SK-MEL-5 (cell line): ENCODE measurements around the gene MAP2K5. TPM values are rescaled to one million over a fixed set of nuclear protein-coding genes. Genes with fewer than 3 reads are reported as not detected.

Experiments
- DNase-seq: peaks from one replicate; pipeline ENCODE4 v3.0.0-alpha.2; 2016; ENCODE audit warnings: low read depth, low spot score
- in situ Hi-C: cut with HindIII; loops from 2 replicates; pipeline ENCODE4 v1.10.0; 2016; ENCODE audit warnings: low sequenced_read_pairs, high pct_unique_total_duplicates, low pct_unique_long_range_greater_than_20kb
- total RNA-seq: library from RNA; depleted of rRNA; stranded (reverse); fragments of >200 nt; shearing (Covaris generic); gene quantifications from 2 replicates; pipeline ENCODE4 v1.2.3, GENCODE V29; 2014

MAP2K5 gene
- total RNA-seq, 1 experiment from 2014 or later, result 8.3 TPM

DNA sequence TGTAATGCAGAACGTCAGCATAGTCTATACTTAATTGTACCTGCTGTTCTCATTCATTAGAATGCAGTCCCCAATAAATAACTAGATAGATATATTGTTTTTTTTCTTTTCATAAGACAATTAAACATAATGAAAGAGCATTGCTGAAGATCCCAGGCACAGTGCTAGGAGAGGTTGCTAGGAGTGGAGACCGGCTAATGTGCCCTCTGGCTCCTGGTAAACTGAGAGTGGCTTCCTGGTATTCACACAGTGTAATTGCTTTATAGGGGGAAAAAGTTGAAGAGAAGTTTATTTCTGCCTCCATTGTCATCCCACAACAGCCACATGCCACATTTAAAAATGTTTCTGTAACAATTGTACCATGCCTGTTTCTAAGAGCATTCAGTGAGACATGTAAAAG is 135.6 kb downstream of the MAP2K5 start:
- in situ Hi-C loops, result no loop called here

DNA sequence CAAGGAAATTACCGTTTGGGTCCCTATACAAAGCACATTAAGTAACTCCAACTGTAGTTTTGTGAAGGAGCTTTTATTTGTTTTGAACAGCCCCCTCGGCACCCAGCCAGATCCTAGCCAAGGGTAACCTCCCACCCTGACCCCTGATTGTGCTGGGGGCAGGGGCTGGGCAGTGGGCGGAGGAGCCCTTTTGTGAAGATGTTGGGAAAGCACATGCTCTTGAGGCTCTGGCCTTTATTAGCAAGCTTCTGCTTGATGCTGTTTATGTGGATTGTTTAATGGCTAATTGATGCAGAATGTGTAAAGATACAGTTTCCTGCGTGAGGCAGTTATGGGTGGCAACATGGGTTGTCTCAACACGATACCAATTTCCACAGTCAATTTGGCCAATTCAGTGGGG is 136.5 kb downstream of the MAP2K5 start:
- in situ Hi-C loops, result no loop called here
- DNase-seq, result no peak

More for the DNA sequence above, 135.6 kb downstream of the MAP2K5 start:
- no peak for DNase-seq

DNA sequence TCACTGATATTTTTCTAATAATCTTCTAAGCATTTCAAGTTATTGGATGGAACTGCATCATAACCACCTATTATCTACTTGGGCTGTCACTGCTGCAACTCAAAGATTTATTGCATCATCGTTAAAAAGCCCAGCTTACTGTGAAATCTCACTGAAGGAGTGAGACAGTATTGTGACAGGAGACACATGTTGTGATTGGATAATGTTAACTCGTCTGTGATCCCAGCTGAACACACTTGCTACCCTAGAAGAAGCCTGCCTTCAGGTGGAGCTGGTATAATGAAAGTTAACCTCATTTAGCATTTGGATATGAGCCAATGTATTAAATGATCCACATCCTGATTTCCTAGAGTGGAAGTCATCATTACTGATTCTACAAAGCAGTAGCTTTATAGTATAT is 138.1 kb downstream of the MAP2K5 start:
- DNase-seq, result no peak
- in situ Hi-C loops, result no loop called here

DNA sequence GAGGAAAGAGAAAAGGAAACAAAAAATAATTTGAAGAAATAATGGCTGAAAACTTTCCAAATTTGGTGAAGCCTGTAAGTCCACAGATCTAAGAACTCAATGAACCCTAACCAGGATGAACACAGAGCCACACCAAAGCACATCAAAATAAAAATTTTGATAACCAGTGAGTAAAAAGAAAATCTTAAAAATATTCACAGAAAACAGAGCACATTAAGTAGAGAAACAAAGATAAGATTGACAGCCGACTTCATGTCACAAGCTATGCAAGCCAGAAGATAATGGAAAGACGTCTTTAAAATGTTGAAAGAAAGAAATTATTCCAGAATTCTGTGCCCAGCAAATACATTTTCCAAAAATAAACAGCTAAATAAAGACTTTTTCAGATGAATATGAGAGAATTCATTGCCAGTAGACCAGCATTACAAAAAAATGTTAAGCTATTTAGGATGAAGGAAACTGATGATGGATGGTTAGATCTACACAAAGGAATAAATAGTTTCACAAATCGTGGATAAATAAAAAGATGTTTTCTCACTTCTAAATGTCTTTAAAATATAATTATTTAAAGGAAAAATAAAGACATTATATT is 142.6 kb downstream of the MAP2K5 start:
- in situ Hi-C loops, result no loop called here
- peak; percentile 55 for DNase-seq

DNA sequence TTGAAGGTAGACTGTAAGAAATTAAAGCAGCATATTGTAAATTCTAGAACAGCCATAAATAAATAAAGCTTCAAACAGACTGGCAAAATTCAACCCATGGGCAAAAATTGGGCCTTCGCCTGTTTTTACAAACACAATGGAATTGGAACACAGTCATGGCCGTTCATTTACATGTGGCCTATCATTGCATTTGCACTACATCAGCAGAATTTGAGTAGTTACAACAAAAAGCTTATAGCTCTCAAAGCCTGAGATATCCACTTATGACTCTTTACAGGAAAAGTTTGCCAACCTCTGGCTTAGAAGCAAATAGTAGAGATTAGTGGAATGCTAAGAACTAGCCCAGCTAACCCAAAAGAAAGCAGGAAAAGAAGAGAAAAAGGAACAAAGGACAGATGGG is 143.2 kb downstream of the MAP2K5 start:
- no peak for DNase-seq
- in situ Hi-C loops, result no loop called here

DNA sequence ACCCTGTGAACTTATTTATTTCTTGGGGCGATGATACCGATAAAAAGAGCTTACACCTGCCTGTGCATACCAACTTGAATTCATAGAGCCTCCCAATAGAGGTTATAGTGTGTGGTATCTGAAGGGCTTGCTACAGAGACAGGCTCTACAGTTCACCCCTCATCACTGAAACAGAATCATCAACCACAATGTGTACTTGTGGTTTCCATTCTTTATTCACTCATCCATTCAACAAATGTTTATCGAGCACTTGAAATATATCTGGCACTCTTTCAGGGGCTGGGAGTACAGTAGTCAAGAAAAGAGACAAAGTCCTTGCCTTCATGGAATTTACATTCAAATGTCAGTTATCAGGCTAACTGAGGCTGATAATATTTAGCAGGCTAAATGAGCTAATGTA is 148.4 kb downstream of the MAP2K5 start:
- DNase-seq, result peak; percentile 47
- in situ Hi-C loops, result no loop called here

DNA sequence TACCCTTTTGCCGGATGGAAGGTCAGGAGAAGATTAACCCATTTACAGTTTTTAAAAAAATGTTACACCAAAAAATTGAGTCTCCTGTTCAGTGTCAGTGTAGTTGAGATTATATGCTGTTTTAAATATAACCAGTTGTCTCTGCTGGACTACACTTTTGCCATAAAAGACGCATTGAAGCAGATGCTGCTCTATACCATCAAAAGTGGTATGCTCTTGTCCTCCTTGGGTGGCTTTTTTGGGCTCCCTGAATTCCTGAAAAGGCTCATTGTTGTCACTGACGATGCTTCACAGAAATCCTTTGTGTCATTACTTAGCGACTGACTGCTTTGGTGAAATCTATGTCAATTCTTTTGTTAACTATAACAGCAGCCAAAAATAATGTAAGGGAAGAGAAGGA is 148.9 kb downstream of the MAP2K5 start:
- in situ Hi-C loops, result no loop called here
- peak; percentile 45 for DNase-seq

DNA sequence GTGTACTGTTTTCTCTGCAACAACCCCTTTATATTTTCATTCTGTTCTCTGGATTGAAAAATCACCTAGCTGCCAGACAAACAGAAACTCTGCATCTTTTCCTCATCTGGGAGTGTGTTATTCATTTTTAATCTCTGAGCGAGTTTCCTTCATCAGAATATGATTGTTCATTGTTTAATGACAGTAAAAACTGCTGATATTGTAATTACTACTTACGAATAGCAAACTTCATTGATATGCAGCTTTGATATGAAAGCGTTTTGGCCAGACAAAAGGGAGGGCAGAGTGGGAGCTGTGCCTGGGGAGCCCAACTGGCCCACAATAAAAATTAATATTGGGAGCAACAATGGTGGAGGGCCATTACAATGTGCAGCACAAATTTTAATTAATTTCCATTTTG is 150.1 kb downstream of the MAP2K5 start:
- in situ Hi-C loops, result no loop called here
- no peak for DNase-seq

DNA sequence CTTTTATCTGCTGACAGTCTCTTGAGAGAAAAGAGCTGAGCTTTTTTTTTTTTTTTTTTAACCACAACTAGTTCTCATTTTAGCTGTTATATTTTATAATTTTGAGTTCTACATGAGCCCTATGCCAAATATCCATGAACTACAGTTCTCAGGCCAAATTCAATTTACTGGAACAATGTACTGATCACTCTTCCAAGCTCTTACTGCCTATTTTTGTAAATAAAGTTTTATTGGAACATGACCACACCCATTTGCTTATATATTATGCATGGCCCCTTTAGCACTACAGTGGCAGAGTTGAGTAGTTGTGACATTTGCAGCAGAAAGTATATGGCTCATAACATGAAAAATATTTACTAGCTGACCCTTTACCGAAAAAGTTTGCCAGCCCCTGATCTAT is 153.6 kb downstream of the MAP2K5 start:
- in situ Hi-C loops, result no loop called here
- no peak for DNase-seq

DNA sequence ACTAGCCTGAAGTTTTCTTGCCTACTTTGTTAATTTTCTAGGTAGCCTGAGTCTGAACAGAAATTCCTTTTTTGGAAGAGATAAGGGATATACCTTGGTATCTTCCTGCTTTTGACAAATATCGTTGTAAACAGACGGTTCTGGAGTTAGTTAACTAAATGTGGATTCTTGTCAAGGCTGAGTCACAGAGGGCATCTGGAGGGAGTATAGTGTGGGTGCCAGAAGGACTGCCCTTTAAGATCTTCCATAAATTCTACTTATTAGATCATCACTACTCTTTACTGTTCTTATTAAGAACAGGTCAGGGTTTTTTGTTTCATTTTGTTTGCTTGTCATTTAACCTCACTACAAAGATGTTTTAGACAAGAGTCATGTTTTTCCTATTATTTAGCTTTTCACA is 157.5 kb downstream of the MAP2K5 start:
- in situ Hi-C loops, result no loop called here
- no peak for DNase-seq

DNA sequence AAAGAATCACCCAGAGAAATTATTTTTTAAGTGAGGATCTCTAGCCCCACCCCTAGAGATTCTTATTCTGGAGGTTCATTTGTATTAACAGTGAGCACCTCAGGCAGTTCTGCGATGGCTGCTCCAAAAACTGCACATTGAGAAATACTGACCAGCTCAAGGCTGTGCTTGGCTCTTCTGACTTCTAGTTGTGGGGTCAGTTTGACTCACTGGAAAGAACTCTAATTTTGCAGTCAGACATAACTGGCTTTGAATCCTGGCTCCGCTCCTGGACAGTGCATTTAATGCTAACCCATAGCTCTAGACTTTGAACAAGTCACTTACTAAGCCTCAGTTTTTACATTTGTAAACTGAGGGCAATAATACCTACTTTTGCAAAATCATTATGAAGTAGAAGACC is 159.2 kb downstream of the MAP2K5 start:
- in situ Hi-C loops, result no loop called here

DNA sequence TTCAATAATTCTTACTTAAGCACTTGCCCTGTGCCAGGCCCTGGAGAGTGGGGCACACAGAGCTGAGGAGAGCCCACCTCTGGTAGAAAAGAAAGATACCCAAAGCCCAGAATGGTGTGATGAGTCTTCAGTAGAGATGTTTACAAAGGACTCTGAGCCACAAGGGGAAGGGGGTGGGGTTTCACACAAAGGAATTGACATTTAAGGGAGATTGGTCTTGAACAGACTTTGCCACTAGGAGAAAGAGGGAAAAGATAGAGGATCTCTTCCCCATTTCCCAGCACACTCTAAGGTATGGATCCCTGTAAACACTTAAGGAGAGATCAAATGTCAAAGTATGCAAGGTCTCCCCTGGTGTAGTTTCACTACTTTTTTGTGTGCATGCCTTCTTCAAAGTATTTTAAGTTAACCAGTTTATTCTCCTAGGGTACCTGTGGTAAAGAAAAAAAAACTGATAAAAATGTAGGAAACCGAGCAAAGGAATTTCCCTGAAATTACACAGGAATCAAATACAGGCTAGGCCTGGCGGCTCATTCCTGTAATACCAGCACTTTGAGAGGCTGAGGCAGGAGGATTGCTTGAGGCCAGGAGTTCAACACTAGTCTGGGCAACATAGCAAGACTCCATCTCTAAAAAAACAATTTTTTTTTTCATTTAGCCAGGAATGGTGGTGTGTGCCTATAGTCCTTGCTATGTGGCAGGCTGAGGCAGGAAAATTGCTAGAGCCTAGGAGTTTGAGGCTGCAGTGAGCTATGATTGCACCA is 165.2 kb downstream of the MAP2K5 start:
- in situ Hi-C loops, result no loop called here

More for the DNA sequence above, 159.2 kb downstream of the MAP2K5 start:
- no peak for DNase-seq

DNA sequence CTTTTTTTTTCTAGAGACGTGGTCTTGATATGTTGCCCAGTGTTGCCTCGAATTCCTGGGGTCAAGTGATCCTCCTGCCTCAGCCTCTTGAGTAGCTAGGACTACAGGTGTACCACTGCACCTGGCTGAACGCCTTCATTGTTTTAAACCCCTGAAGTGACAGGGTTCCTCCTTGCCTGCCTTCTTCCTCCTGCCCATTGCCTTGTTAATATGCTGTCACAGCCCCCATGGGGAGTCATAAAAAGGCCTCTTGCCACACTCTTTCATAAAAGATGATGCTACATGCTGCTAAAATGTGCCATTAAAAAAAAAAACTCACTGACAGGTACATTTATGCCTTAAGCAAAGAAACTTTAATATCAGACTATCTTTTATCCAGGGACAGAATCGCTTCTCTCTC is 166.0 kb downstream of the MAP2K5 start:
- in situ Hi-C loops, result no loop called here

More for the DNA sequence above, 165.2 kb downstream of the MAP2K5 start:
- DNase-seq, result no peak

DNA sequence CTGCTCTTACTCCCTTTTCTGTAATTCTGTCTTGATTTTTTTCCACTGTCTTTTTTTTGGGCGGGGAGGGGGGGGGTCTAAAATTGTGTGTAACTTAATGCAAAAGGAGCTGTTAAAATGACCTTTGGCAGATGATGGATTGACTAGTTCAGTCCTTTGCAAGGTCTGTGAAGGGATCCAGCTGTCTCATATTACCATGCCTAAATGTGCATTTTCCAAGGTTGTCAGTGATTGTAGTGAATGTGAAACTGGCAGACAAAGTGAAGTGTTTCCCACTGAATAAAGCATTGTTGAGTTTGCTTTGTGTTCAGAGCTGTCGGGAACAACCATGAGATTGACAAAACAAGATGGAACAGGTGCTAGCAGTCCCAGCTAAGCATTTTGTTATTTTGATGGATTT is 172.7 kb downstream of the MAP2K5 start:
- in situ Hi-C loops, result no loop called here
- no peak for DNase-seq

More for the DNA sequence above, 166.0 kb downstream of the MAP2K5 start:
- DNase-seq, result no peak

DNA sequence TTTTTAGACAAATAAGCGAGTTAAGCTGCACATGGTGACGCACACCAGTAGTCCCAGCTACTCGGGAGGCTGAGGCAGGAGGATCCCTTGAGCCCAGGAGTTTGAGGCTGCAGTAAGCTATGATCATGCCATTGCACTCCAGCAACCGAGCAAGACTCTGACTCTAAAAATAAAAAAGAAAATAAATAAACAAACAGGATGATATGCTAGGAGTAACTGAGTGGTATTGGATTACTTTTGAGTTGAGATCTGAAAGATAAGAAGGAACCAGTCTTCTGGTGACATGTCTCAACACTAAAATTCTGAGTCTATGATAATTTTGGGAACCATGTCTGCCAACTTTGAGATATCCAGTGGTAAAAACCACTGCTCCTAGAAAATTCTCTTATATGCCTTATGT is 173.7 kb downstream of the MAP2K5 start:
- in situ Hi-C loops, result no loop called here
- DNase-seq, result no peak

DNA sequence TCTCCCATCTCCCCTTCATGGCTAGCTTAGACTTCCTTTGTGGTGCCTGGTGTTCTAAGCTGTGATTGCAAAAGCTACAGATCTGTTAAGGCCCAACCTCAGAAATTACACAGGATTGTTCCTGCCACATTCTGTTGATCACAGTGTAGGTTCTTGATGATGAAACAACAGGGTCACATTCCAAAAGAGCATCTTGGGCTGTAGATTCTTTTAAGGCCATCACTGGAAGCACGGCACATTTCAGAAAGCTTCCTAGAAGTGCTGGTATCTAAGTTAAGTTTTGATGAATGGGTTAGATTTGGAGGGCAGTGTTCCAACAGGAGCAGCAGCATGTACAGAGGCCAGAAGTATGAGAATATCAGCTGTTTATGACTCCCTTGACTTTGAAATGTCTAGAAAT is 175.3 kb downstream of the MAP2K5 start:
- DNase-seq, result no peak
- in situ Hi-C loops, result no loop called here

DNA sequence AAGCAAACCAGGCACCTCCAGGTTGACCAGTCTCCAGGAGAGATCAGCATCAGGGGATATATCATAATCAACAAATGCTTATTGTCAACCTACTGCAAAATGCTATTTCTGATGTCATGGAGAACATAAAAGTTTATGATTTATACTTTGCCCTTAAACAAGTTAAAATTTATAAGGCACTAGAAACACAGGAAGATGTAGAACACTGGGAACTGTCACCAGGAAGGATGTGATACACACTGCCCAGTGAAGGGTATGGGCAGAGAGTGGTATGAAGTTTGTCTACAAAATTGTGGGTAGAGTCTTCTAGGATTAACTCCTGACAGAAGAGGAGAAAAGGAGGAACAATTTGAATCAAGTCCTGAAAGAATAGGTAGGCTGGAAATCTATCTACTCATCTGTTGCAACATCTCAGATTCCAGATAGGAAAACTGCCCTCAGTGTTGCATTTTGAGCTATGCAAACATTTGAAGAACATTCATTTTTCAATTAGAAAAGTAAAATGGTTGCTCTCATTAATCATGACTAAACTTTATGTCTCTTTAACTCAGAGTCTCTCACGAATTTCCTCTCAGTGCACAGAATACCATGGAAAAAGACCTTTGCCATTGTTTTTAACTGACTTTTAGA is 176.9 kb downstream of the MAP2K5 start:
- DNase-seq, result no peak
- in situ Hi-C loops, result no loop called here

DNA sequence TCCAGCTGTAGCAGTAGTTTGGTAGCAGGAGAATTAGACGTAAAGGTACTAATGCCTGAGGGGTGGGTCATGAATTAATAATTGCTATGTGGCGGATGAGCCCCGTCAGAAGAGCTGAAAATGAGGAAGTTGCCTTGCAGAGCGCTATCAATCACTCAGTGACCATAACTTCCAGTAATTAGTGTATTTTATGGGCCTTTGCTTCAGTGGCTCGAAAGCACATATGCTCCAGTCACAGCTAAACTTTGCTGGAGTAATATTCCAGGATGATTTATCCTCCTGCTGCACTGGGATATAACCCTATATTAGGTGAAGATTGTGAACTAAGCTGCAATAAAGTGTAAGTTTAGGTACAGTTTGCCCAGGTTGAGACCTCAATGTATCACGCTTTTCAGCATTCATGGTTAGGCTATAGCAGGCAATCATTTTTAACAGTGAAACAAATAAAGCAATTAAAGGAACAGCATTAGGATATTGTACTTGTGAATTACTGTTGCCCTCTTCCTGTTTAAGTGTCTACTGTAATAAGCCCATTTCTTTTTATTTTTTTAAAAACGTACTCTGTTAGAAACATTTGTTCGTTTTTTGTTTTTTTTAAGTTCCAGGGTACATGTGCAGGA is 178.2 kb downstream of the MAP2K5 start:
- in situ Hi-C loops, result no loop called here
- no peak for DNase-seq
